HG02678 (cell line): ENCODE results near the gene RNU1-4.
"Not testable (repeated sequence)": the region's sequence is repeated elsewhere in the genome, so short reads cannot be mapped to it uniquely, and the experiment has no call there.

ENCODE experiments used
- ATAC-seq: cut with Tn5 transposase; IDR thresholded peaks from one replicate; pipeline ENCODE4 v1.9.1; 2021; ENCODE audit warnings: mild to moderate bottlenecking, moderate library complexity; ENCODE audit not compliant: unreplicated experiment

RNU1-4 gene

DNA sequence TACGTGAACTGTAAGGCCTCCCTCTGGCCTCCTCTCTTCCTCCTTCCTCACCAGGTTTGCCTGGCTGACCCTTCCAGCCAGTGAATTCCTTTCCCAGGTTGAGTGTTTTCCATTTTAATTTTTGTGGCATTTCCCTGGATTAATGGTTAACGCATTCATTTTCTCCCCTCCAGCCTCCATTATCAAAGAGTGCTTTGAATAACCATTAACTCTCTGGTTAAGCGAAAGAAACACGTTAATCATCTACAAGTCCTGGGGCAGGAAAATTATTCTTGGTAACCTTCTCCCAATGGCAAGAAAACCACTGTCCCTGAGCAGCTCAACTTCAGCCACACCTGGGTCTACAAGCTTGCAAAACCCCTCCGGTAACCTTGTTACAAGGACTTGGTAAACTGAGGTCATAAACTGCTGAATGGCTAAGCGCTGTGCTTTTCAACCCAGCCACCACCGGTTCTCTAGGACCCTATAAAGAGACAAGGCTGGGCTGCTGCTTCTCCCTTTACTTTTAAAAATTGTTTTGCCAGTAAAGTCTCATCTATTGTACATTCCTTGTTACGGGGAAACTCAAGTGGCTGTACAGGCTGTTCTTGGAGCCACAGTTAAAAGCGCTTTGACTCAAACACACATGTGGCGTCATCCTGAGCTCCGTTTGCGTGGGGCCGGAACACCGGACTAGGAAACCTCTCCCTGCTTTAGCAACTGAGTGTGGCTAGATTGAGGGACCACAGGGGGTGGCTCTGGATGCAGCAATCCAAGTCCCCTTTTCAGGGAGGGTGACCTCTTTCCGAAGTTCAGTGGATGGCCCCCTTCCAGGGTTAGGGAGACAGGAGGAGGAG is 24.7 kb downstream of the RNU1-4 start:
- not testable (repeated sequence) for ATAC-seq

DNA sequence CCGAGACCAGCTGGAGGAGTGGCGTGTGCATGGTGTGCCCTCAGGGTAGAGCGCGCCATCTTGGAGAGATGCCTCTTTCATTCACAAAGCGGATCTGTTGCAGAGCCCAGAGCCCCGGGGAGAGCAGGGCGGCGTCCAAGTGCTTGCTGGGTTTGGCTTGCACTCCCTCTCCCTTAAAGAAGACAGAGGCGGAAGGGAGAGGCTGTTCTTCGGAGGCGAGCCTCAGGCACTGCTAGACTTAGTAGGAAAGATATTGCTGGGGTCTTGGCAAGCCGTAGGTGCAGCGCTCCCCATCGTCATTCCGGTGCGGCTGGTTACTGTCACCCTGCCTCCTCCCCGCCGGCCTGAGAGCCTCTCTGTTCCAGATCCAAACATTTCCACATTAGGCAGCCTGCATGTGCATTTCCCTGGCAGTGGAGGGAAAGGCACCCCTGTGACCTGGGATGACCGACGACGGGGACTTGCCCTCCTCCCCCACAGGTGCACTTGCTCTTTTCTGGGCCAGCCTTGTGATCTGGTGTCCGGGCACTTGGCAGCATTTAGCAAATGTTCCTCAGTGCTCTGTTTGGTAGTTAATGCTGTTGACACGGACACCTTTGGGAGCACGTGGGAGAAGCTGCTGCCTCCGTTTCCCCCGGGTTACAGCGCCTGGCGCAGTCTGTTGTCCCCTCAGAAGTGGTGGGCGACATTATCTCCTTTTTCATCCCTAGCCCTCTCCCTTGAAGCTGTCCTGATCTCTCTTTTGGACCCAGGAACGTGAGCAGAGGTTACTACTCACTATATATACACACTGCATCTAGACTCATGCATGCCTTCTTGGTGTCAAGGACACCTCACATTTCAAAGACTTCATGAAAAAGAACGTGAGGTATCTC is 25.7 kb downstream of the RNU1-4 start:
- not testable (repeated sequence) for ATAC-seq

DNA sequence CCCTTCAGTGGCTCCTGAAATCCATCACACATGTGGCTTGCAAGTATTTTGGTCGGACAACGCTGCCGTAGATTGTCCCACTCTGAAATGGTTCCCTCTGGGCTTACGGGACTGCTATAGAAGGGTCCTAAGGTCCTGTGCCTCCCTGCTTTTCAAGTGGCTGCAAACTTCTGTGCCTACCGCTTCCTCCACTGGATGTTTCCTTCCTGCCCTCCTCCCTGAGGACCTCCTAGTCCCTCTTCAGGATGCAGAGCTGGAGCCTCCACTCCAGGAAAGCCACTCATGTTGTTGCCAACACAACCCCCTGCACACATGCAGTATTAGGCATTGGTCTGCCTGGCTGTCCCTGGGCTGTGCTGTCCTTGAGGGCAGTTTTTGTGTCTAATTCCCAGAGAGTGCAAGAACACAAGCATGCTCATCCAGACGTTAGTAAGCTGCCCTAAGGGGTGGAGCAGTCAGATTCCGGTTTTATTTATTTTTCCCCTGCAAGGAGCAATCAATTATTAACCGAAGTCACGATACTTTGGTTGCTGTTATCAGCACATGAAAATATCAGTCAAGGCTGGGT is 26.5 kb downstream of the RNU1-4 start:
- ATAC-seq: not testable (repeated sequence)

GRCh38 chr1:16770139-16770759 is 29.9 kb downstream of the RNU1-4 start:
- ATAC-seq: not testable (repeated sequence)

GRCh38 chr1:16770896-16771446 is 30.7 kb downstream of the RNU1-4 start:
- not testable (repeated sequence) for ATAC-seq

DNA sequence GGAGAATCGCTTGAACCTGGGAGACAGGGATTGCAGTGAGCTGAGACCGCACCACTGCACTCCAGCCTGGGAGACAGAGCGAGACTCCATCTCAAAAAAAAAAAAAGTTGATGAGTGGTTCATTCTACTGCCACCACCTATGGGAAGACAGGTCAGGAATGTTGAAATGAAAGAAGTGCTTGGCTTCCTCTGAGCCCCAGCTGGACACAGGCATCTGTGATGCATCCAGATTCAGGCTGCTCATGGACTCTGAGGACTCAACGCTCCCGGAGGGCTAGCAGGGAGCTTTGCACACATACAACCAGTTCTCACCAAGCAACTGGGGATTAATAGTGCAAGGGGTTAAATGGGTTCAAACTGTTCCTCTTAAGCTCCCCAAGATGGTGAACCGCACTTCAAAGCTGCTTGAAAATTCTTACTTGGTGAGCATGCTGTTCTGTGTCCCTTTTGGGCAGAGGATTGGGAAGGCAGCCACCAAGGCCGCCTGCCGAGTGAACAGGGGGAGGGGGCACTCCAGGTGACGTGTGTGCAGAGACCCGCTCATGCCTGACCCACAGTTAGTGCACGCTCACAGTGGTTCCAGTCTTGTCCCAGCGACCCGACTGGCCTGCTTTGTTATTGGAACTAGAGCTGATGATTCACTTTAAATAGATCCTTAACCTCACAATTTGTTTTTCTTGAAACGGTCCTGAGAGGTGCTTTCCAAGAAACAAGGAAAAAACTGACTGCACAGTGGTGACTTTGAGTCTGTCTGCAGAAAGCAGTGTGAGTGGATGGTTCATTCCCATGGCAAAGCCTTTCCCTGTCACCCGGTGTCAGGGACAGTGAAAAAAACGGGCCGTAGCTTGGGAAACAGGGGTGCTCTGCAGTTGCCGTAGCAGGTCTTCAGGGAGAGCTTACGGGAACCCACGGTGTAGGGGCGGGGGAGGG is 32.2 kb downstream of the RNU1-4 start:
- not testable (repeated sequence) for ATAC-seq

DNA sequence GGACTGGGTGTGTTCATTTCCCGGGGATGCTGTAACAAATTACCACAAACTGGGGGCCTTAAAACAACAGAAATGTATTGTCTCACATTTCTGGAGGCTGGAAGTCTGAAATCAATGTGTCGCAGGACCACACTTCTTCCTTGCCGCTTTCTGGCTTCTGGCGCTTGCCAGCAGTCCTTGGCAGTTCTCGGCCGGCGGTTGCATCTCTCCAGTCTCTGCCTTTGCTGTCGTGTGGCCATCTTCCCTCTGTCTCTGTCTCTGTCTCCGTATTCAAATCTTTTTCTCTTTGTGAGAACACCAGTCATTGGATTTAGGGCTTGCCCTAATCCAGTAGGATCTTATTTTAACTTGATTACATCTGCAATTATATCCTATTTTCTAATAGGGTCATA is 32.9 kb downstream of the RNU1-4 start:
- ATAC-seq: not testable (repeated sequence)

DNA sequence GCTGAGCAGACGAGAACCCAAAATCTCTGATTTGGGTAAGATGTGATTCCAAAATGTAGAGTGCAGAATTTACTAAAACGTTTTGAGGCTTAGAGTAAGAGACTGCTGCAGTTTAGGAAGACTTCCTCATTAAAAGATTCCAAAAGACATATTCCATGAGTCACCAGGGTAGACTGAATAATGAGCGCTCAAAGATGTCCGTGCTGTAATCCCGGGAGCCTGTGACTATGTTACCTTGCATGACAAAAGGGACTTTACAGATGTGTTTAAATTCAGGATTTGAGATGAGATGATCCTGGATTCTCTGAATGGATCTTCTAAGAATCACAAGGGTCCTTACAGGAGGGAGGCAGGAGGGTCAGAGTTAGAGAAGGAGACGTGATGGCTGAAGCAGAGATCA is 33.4 kb downstream of the RNU1-4 start:
- ATAC-seq: not testable (repeated sequence)

DNA sequence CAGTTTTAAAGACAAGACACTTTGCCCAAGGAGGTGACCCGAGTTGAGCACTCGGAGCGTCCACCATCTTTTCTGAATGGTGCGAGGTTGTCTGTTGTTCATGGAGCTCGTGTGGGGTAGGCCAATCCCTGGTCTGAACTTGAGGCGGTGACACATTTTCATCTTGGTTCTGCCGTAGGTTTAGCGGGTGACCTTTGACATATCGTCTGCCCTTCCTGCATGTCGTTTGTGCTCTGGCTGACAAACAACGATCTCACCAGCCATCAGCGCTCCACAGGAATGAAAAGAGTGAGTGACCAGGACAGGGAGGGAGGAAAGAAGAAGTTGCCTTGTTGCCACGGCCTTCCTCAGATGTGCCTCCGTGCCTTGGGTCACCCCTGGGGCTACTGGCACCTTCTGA is 34.5 kb downstream of the RNU1-4 start:
- ATAC-seq: not testable (repeated sequence)

- not testable (repeated sequence) for ATAC-seq
Measured at GRCh38 chr1:16775290-16775689, 35.0 kb downstream of the RNU1-4 start.

DNA sequence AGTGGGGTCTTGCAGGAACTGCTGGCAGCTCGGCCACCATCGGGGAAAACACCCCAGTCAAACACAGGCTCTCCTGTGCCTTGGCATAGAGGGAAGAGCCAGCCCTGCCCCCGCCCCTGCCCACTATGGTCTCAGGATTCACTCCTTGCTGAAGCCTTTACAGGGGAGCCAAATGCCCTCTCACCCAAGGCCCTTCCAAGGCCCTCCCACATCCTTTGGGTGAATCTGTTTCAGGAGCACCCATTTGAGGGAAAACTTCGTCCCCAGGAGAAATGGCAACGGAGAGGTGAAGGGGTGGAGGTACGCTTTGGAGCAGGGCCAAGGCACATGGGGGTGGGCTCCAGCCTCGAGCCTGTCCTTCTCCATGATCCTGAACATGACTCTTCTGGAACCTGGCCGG is 35.9 kb downstream of the RNU1-4 start:
- not testable (repeated sequence) for ATAC-seq

DNA sequence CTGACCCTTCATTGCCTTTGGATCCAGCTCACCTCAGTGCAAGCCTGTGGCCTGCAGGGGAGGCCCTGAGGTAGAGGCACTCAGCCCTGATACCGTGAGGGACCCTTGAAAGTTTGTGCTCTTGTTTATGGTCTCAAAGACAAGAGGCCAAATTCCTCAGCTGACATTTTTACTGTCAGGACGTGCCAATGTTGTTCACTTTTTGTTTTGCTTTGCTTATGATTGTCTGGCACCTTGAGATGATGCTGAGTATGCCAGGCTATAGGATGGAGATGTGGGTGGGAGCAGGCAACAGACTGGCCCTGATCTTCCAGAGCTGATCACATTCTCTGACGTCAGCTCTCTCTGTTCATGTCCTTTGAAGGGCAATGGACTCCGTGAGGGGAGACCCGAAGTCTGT is 36.5 kb downstream of the RNU1-4 start:
- ATAC-seq: not testable (repeated sequence)

GRCh38 chr1:16777821-16778220 is 37.5 kb downstream of the RNU1-4 start:
- not testable (repeated sequence) for ATAC-seq

- ATAC-seq: not testable (repeated sequence)
Measured at GRCh38 chr1:16779525-16779924, 39.2 kb downstream of the RNU1-4 start.

DNA sequence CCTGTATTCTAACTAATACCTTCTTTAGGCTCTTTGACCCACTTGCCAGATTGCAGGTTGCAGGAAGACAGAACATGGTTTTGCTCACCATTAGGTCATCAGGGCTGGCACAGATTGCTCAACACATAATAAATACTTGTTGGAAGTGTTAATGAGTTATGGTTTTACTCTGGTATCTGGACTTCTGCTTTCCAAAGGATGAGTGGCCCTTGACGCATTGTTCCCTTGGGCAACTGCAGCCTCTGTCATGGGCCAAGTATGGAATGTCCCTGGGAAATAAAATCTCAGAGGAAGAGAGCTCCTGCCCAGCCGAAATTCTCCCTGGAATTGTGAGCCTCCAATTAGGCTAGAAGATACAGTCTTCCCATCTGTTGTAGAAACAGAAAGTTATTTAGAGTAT is 40.7 kb downstream of the RNU1-4 start:
- not testable (repeated sequence) for ATAC-seq

- ATAC-seq: not testable (repeated sequence)
Measured at GRCh38 chr1:16781625-16782024, 41.3 kb downstream of the RNU1-4 start.

- ATAC-seq: not testable (repeated sequence)
Measured at GRCh38 chr1:16784955-16785354, 44.6 kb downstream of the RNU1-4 start.

DNA sequence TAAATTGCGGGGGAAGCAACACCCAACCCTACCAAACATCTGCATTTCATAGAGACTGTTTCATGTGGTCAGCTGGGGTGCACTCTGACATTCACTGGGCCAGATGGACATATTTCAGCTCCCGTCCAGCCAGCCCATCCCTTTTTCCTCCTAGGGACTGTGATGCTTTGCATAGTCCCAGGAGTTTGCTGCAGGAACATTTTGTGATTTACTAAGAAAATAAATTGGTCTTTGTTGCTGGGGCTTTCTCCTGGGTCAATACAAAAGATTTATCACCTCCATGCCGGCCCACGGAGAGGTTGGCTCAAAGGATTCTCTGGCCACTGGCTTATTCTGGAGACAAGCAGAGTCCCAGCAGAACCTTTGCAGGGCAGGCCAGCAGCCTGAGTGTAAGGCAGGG is 46.0 kb downstream of the RNU1-4 start:
- ATAC-seq: not testable (repeated sequence)

DNA sequence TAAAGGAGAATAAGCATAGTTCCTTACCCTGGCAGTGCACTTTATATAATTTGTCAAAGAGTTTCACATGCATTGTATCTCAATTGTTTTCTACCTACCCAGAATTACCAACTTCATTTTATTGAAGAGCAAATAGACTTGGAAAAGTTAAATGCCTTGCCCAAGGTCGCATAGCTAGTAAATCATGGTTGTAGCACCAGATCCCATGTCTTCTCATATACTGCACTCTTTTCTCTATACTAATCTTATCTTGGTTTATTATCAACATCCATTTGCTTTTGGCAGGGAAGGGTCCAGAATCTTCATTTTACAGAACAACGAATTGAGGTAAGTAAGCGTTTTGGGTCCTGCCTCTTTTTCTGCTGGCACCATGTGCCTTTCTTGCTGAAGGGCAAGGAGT is 46.9 kb downstream of the RNU1-4 start:
- not testable (repeated sequence) for ATAC-seq
